Stimulated activated CD4-positive, alpha-beta T cell treated with anti-CD3 and anti-CD28 coated beads, Interleukin-12 subunit alpha, Interleukin-12 subunit beta, amount 100 ng/mL, for 48 hours (primary cell): ENCODE results near the gene SLC25A13.
"Not testable (repeated sequence)": the region's sequence is repeated elsewhere in the genome, so short reads cannot be mapped to it uniquely, and the experiment has no call there.

Experiments used
- DNase-seq, 3 donors: peaks; one replicate each; pipeline ENCODE4 v3.0.0-alpha.2; 2020; ENCODE audit warnings: low read depth in 2 of 3, low spot score in 1 of 3

The SLC25A13 gene

DNA sequence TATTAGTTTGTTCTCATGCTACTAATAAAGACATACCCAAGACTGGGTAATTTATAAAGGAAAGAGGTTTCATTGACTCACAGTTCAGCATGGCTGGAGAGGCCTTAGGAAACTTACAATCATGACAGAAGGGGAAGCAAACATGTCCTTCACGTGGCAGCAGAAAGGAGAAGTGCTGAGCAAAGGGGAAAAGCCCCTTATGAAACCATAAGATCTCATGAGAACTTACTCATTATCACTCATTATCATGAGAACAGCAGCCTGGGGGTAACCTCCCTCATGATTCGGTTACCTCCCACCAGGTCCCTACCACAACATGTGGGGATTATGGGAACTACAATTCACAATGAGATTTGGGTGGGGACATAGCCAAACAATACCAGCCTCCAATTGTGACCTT lies 4.9 kb upstream of the SLC25A13 start:
- not testable (repeated sequence) for DNase-seq

GRCh38 chr7:96322847-96323461 lies 1.1 kb upstream of the SLC25A13 start:
- no peak for DNase-seq

DNA sequence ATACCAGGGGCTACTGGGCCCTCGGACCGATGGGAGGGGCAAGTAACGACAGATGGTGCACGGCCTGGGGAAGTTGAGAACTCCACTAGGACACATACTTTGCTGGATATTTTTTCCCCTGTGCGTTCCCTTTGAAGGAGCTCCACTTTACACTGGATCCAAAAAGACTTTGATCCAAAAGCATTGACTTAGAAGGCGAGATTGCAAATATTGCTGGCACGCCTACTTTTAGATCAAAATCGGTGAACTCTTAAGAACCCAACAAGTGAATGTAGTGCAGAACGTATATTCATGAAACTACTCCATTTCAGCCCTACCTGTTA lies 436 bp upstream of the SLC25A13 start:
- no peak for DNase-seq

- DNase-seq, result peak in 2 of 3 donors; percentile 47 to 62
Observed at GRCh38 chr7:96321031-96321657, 754 bp downstream of the SLC25A13 start.

DNA sequence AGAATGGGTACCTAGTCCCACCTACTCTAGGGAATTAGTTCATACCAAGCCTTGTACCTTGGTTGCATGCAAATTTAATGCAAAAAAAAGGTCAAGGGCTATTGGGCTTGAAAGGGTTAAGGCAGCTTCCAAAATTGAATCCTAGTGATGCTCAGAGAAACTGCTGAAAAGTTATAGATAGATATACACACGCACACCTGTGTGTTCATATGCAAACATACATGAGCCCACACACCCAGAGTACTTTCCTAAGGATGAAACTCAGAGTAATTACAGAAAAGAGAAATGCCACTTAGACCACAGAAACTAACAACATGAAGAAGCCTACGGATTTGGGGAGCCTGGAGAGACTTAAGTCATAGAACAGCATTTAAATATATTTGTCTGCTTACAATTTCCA lies 1.5 kb downstream of the SLC25A13 start:
- no peak for DNase-seq

GRCh38 chr7:96319439-96319838 lies 2.5 kb downstream of the SLC25A13 start:
- DNase-seq, result no peak

DNA sequence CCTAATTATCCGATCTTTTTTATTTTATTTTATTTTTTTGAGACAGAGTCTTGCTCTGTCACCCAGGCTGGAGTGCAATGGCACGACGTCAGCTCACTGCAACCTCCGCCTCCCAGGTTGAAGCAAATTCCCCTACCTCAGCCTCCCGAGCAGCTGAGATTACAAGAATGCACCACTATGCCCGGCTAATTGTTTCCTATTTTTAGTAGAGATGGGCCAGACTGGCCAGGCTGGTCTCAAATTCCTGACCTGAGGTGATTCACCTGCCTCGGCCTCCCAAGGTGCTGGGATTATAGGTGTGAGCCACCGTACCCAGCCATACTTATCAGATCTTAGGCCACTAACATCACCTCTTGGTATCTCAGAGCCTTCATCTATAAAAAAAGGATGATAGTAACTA lies 4.9 kb downstream of the SLC25A13 start:
- no peak for DNase-seq

DNA sequence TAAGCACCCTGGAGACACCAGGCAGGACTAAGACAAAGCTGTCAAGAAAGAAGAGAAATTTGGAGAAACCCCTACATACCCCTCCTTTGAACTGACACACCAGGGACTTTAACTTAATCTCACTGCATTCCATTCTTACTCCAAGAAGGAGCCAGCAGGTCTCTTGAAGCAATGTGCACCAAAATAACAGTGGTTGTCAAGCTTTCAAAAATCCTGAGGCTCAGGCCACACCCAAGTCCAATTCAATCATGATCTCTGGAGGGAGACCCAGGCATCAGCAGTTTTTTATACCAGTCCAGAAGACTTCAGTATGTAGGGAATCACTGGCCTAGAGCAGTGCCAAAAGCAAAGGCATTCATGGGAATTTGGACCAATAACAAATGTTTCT lies 6.8 kb downstream of the SLC25A13 start:
- no peak for DNase-seq

- no peak for DNase-seq
Observed at GRCh38 chr7:96314402-96315124, 7.3 kb downstream of the SLC25A13 start.

- DNase-seq, result no peak
Observed at GRCh38 chr7:96313940-96314339, 8.0 kb downstream of the SLC25A13 start.

GRCh38 chr7:96312502-96312901 lies 9.4 kb downstream of the SLC25A13 start:
- no peak for DNase-seq

DNA sequence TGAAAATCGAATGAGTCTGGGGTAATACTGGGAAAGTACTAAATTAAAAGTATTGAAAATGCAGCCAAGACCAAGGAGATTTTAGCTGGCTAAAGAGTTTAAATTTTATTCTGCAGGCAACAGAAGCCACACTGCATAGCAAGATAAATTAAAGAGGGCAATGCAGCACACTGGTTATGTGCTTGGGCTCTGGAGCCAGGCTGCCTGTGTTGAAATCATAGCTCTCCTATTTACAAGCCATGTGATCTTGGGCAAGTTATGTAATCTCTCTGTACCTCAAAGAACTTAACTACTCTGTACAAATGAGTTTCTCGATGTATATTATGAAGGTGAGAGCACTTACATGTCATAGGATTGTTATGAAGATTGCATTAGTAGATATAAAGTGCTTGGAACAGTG lies 9.9 kb downstream of the SLC25A13 start:
- no peak for DNase-seq

DNA sequence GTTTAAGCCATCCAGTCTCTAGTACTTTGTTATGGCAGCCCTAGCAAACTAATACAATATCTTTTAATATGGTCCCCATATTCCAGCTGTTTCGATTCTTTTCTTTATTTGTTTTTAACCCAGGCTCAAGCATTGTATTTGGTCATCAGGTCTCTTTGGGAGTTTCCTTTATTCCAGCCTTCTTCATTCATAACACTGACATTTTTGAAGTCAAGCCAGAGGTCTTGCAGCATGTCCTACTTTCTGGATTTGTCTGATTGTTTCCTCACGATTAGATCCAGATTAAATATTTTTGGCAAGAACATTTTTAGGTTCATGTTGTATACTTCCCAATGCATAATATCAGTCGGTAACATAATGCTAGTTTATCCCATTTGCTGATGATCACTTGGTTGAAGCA lies 11.8 kb downstream of the SLC25A13 start:
- DNase-seq, result no peak

DNA sequence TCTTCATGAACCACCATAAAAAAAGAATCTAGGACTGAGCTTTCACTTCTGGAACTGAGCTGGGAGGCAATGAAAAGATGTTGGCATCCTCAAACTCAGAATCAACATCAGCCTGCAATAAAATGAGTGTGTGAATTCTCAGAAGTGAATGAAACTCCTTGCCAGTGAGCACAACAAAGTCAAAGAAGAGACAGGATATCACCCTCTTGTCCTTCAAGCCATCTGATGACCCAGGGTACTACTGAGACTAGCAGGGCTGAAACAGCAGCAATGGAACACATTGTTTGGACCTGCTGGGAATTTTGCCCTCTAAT lies 13.0 kb downstream of the SLC25A13 start:
- no peak for DNase-seq

DNA sequence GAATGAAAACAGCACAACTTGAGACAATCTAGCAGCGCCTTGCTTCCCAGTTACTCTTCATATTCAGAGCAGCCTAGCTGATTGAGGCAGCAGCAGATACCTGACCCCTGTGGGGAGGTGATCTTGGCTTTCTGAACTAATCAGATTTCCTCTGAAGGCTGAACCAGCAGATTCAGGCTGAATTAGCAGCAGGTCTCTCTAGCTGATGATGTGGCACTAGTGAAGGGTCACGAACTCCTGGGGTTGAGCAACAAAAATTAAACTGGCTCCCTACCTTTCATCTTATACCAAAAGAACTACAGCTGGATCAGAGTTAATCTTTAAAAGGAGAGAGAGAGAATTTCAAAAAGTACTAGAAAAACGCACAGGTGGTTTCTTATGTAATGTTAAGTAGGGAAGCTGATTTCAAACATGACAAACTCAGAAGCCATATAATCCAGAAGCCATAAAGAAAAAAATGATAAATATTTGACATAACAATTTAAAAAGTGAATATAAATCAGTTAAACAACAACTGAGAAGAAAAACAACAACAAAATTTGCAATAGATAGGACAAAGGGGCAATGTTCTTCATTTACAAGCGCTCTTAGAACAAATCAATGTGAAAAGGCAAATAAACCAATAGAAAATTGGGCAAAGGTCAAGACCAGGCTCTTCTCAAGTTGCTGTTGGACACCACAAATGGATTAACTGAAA lies 13.5 kb downstream of the SLC25A13 start:
- DNase-seq, result no peak

DNA sequence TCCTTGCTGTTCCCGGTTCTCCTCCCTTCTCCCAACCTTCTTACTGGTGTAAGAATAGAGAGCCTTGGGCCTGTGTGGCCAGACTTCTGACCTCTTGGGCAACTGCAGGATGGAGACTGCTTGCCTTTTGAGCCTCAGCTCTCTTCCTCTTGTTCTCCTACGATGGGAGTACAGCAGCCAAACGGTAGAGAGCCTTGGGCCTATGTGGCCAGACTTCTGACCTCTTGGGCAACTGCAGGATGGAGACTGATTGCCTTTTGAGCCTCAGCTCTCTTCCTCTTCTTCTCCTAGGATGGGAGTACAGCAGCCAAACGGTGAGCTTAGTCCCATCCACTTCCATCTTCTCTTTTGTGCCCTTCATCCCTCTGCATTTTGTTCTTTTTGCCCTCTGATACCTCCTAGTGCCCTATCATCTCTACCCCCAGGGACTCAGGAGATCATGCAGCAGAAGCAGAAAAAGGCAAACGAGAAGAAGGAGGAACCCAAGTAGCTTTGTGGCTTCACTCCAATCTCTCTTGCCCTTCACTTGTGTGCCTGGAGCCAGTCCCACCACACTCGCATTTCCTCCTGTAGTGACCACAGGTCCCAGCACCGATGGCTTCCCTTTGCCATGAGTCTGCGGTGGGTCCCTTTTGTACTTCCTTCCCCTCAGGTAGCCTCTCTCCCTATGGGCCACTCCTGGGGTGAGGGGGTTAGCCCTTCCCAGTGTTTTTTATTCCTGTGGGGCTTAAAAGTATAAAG lies 15.3 kb downstream of the SLC25A13 start:
- DNase-seq, result no peak

DNA sequence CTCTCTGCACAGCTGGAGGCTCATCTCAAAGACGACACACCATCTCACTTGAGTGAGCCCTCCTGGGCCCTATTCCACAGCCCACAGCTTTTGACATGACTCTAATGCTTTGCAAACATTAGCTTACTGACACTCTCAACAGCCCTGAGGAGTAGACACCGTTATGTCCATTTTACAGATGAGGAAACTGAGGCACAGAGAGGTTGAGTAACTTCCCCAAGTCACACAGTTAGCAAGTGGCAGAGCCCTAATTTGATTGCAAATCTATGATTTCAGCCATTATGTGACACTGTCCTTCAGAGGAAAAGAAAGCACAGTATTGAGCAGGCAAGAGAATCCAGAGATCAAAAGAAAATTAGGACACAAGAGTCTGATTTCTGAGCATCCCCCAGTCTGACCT lies 16.0 kb downstream of the SLC25A13 start:
- no peak for DNase-seq

DNA sequence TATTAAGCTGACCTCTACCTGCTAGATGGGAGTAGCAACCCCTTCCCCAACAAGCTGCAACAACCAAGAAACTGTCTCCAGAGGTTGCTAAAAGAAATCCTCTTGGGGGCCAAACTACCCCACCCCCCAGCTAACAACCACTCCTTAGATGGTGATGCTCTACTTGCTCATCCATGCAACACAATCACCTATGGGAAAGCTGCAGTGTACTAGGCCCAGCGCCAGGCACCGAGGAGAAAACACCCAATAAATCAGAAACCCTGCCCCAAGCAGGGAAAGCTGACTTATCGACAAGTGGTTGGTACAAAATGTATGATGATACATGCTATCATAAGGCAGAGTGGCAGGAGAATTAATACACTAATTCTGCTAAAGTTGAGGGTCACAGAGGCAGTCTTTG lies 17.3 kb downstream of the SLC25A13 start:
- no peak for DNase-seq

GRCh38 chr7:96303686-96304443 lies 18.0 kb downstream of the SLC25A13 start:
- DNase-seq, result no peak

- DNase-seq, result no peak
Observed at GRCh38 chr7:96303105-96303685, 18.7 kb downstream of the SLC25A13 start.

GRCh38 chr7:96300986-96301385 lies 20.9 kb downstream of the SLC25A13 start:
- no peak for DNase-seq
